Body of pancreas (tissue), 4 donors: ENCODE results near the gene CAPZB.

ENCODE experiments used
- POLR2A ChIP-seq, 3 donors: fragments of 450-650 bp; IDR thresholded peaks; one replicate each; pipeline ENCODE4 v1.6.1; 2016; ENCODE audit warnings: antibody characterized with exemption in 3 of 3, mild to moderate bottlenecking in 2 of 3
- TF ChIP-seq, protein P1 (sequence below), 7 experiments: fragments of 450-650 bp in 4 of 7; fragments of 200-600 bp in 3 of 7; sonication (generic) in 3 of 7; IDR thresholded peaks; one replicate each; pipeline ENCODE4 v1.5.1; 2016 to 2019; ENCODE audit warnings: antibody characterized with exemption in 7 of 7

DNA sequence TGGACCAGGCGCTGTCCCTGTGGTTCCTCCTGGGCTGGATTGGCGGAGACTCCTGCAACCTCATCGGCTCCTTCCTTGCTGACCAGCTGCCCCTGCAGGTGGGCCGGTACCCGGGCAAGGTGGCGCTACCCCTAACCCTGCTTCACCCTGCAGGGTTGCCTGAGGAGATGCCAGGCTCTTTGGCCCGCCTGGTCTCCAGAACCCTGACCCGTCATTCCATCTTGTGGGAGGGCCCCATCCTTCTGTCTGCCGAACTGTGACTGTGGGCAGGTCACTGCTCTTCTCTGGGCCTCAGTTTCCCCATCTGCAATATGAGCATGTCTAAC lies 160.7 kb downstream of the CAPZB start:
- TF ChIP-seq, protein P1, sequence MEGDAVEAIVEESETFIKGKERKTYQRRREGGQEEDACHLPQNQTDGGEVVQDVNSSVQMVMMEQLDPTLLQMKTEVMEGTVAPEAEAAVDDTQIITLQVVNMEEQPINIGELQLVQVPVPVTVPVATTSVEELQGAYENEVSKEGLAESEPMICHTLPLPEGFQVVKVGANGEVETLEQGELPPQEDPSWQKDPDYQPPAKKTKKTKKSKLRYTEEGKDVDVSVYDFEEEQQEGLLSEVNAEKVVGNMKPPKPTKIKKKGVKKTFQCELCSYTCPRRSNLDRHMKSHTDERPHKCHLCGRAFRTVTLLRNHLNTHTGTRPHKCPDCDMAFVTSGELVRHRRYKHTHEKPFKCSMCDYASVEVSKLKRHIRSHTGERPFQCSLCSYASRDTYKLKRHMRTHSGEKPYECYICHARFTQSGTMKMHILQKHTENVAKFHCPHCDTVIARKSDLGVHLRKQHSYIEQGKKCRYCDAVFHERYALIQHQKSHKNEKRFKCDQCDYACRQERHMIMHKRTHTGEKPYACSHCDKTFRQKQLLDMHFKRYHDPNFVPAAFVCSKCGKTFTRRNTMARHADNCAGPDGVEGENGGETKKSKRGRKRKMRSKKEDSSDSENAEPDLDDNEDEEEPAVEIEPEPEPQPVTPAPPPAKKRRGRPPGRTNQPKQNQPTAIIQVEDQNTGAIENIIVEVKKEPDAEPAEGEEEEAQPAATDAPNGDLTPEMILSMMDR (IDR thresholded peaks at IDR 0.05), result no peak
- TF ChIP-seq POLR2A (IDR thresholded peaks at IDR 0.05), result no peak
